Muscle layer of duodenum (tissue), 2 donors: Measurements from ENCODE around the gene METTL25.
"Not testable (repeated sequence)": the region's sequence is repeated elsewhere in the genome, so short reads cannot be mapped to it uniquely, and the experiment has no call there.

Experiments used
- H3K27ac ChIP-seq: one replicate; pipeline ENCODE4 v1.7.0; 2013; ENCODE audit warnings: mild to moderate bottlenecking, low read length
- H3K27me3 ChIP-seq: one replicate; pipeline ENCODE4 v1.7.0; 2013; ENCODE audit warnings: low read depth, mild to moderate bottlenecking, control low read depth, low read length
- H3K36me3 ChIP-seq, 2 donors: one replicate each; pipeline ENCODE4 v1.7.0; 2013; ENCODE audit warnings: low read length in 2 of 2, control low read depth in 1 of 2, mild to moderate bottlenecking in 1 of 2; ENCODE audit not compliant: insufficient read depth in 2 of 2, control insufficient read depth in 1 of 2
- H3K4me1 ChIP-seq, 2 donors: one replicate each; pipeline ENCODE4 v1.7.0; 2013; ENCODE audit warnings: low read length in 2 of 2, mild to moderate bottlenecking in 2 of 2, control low read depth in 1 of 2, moderate library complexity in 1 of 2; ENCODE audit not compliant: insufficient read depth in 2 of 2, control insufficient read depth in 1 of 2
- H3K4me3 ChIP-seq, 2 donors: one replicate each; pipeline ENCODE4 v1.7.0; 2013; ENCODE audit warnings: low read length in 2 of 2, low read depth in 1 of 2, mild to moderate bottlenecking in 1 of 2
- H3K9me3 ChIP-seq, 2 donors: one replicate each; pipeline ENCODE4 v1.7.0; 2013; ENCODE audit warnings: low read length in 2 of 2, control low read depth in 1 of 2, mild to moderate bottlenecking in 1 of 2; ENCODE audit not compliant: control insufficient read depth in 1 of 2
- donor health status: healthy.

The METTL25 gene

GRCh38 chr12:82357845-82358199 lies 507 bp upstream of the METTL25 start:
- peaks cover 8 to 53% of the 10 kb centered on the region in 2 donors for H3K4me1 ChIP-seq
- no peaks in the 10 kb centered on the region for H3K9me3 ChIP-seq
- H3K27me3 ChIP-seq, result no peaks in the 10 kb centered on the region
- peak overlapping the region; percentile 99 for H3K27ac ChIP-seq
- peaks cover 24 to 36% of the 10 kb centered on the region in 2 donors for H3K36me3 ChIP-seq
- H3K4me3 ChIP-seq, result peak overlapping the region; percentile 97 to 100

DNA sequence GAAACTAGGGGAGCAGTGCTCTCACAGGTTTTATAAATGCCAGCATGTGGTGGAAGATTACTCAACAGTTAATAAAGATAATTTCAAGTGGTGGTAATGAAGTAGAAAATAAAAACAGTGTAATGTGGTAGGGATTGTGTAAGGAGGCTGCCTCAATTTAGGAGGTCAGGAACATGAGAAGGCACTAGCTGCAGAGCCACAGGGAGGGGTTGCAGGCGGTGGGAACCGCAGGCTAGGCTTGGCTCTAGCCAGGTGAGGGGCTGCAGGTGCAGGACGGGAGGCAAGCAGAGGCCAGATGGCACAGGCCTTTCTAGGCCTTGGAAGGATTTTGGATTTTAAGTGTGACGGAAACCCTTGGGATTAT lies 768 bp downstream of the METTL25 start:
- Histone ChIP-seq H3K27me3 (no peaks in the 10 kb centered on the region), H3K27ac (peak overlapping the region; percentile 43), H3K36me3 (peaks cover 16 to 23% of the 10 kb centered on the region in 2 donors), H3K4me1 (peaks cover 8 to 50% of the 10 kb centered on the region in 2 donors), H3K4me3 (peak overlapping the region; percentile 97 to 100), H3K9me3 (no peaks in the 10 kb centered on the region)

DNA sequence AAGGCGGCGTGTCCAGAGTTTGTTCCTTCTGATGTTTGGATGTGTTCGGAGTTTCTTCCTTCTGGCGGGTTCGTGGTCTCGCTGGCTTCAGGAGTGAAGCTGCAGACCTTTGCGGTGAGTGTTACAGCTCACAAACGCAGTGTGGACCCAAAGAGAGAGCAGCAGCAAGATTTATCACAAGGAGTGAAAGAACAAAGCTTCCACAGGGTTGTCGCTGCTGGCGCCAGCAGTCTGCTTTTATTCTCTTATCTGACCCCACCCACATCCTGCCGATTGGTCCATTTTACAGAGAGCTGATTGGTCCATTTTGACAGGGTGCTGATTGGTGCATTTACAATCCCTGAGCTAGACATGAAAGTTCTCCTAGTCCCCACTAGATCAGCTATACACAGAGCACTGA lies 2.5 kb downstream of the METTL25 start:
- Histone ChIP-seq H3K4me1 (peaks cover 5 to 42% of the 10 kb centered on the region in 2 donors), H3K36me3 (peaks cover 5 to 11% of the 10 kb centered on the region in 2 donors)
- H3K9me3 ChIP-seq, H3K27me3 ChIP-seq, H3K4me3 ChIP-seq, H3K27ac ChIP-seq: not testable (repeated sequence)

DNA sequence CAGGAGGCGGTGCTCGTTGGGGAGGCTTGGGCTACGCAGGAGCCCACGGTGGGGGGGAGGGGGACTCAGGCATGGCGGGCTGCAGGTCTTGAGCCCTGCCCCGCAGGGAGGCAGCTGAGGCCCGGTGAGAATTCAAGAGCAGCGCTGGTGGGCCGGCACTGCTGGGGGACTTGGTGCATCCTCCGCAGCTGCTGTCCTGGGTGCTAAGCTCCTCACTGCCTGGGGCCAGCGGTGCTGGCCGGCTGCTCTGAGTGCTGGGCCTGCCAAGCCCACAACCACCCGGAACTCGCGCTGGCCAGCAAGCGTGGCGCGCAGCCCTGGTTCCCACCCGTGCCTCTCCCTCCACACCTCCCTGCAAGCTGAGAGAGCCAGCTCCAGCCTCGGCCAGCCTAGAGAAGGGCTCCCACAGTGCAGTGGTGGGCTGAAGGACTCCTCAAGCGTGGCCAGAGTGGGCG lies 3.2 kb downstream of the METTL25 start:
- Histone ChIP-seq H3K4me3 (no peak overlapping the region), H3K4me1 (peaks cover 0 to 36% of the 10 kb centered on the region in 2 donors), H3K36me3 (peaks cover 0 to 5% of the 10 kb centered on the region in 2 donors), H3K27ac (no peak overlapping the region), H3K9me3 (no peaks in the 10 kb centered on the region), H3K27me3 (no peaks in the 10 kb centered on the region)

- no peaks in the 10 kb centered on the region for H3K9me3 ChIP-seq
- H3K27me3 ChIP-seq, result no peaks in the 10 kb centered on the region
- no peak overlapping the region for H3K4me3 ChIP-seq
- H3K4me1 ChIP-seq, result peaks cover 0 to 22% of the 10 kb centered on the region in 2 donors
- no peaks in the 10 kb centered on the region for H3K36me3 ChIP-seq
- H3K27ac ChIP-seq, result no peak overlapping the region
These were observed 5.7 kb downstream of the METTL25 start for GRCh38 chr12:82363990-82364389.

DNA sequence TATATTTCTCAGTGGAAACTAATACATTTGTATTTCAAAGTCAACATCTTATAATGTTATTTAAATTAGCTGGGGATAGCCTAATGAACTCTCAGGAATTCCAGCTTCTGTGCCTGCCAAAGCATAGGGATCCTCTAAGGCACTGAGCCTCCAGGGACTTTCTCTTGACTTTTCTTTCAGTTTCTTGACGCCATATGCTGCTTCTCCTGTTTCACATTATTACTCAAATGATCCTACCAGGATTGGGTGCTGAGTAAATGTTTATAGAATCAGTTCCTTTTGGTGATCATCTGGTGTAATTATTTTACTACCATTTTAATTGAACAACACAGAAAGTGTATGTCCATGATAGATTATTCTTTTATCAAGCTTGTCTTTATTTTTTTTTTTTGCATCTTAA lies 7.9 kb downstream of the METTL25 start:
- Histone ChIP-seq H3K4me3 (no peak overlapping the region), H3K9me3 (no peaks in the 10 kb centered on the region), H3K27ac (no peak overlapping the region), H3K4me1 (peaks cover 0 to 5% of the 10 kb centered on the region in 2 donors), H3K27me3 (no peaks in the 10 kb centered on the region), H3K36me3 (peaks cover 0 to 5% of the 10 kb centered on the region in 2 donors)

DNA sequence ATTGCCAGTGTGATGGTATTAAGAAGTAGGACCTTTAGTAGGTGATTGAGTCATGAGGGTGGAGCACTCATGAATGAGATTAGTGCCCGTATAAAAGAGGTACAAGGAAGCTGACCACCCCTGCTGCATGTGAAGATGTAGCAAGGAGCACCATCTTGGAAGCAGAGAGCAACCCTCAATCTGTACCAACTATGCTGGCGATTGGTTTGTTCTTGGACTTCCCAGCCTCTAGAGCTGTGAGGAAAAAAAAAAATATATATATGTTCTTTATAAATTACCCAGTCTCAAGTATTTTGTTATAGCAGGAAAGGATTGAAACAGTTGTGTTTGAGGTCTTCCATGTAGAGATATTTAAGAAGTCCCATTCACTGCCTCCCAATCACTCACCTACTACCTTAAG lies 16.9 kb downstream of the METTL25 start:
- no peak overlapping the region for H3K27ac ChIP-seq
- H3K4me3 ChIP-seq, result no peak overlapping the region
- no peaks in the 10 kb centered on the region for H3K27me3 ChIP-seq
- H3K9me3 ChIP-seq, result peaks cover 0 to 8% of the 10 kb centered on the region in 2 donors
- H3K36me3 ChIP-seq, result peaks cover 0 to 15% of the 10 kb centered on the region in 2 donors
- no peaks in the 10 kb centered on the region for H3K4me1 ChIP-seq

GRCh38 chr12:82378997-82379396 lies 20.7 kb downstream of the METTL25 start:
- H3K27ac ChIP-seq, result no peak overlapping the region
- no peaks in the 10 kb centered on the region for H3K4me1 ChIP-seq
- H3K36me3 ChIP-seq, result peaks cover 0 to 2% of the 10 kb centered on the region in 2 donors
- no peaks in the 10 kb centered on the region for H3K27me3 ChIP-seq
- H3K4me3 ChIP-seq, result no peak overlapping the region
- H3K9me3 ChIP-seq, result peaks cover 0 to 3% of the 10 kb centered on the region in 2 donors

GRCh38 chr12:82383930-82384552 lies 25.7 kb downstream of the METTL25 start:
- H3K36me3 ChIP-seq, result peaks cover 0 to 8% of the 10 kb centered on the region in 2 donors
- H3K27me3 ChIP-seq, result no peaks in the 10 kb centered on the region
- H3K4me3 ChIP-seq, result no peak overlapping the region
- no peak overlapping the region for H3K27ac ChIP-seq
- no peaks in the 10 kb centered on the region for H3K4me1 ChIP-seq
- no peaks in the 10 kb centered on the region for H3K9me3 ChIP-seq

DNA sequence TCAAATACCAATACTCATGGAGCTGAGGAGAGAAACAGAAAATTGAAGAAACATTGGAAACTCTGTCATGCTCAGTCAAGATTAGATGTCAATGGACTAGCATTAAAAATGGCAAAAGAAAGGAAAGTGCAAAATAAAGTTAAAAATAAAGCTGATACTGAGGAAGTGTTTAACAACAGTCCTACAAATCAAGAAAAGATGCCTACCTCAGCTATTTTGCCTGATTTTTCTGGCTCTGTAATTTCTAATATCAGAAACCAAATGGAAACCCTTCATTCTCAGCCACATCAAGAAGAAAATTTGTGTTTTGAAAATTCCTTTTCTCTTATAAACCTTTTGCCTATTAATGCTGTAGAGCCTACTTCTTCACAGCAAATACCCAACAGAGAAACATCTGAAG lies 40.5 kb downstream of the METTL25 start:
- Histone ChIP-seq H3K36me3 (peaks cover 6 to 26% of the 10 kb centered on the region in 2 donors), H3K4me3 (no peak overlapping the region), H3K4me1 (no peaks in the 10 kb centered on the region), H3K9me3 (no peaks in the 10 kb centered on the region), H3K27me3 (no peaks in the 10 kb centered on the region), H3K27ac (no peak overlapping the region)

- H3K36me3 ChIP-seq, result peaks cover 0 to 9% of the 10 kb centered on the region in 2 donors
- no peak overlapping the region for H3K27ac ChIP-seq
- no peaks in the 10 kb centered on the region for H3K9me3 ChIP-seq
- H3K4me1 ChIP-seq, result no peaks in the 10 kb centered on the region
- H3K27me3 ChIP-seq, result no peaks in the 10 kb centered on the region
- no peak overlapping the region for H3K4me3 ChIP-seq
These were observed 42.5 kb downstream of the METTL25 start for GRCh38 chr12:82400819-82401218.

DNA sequence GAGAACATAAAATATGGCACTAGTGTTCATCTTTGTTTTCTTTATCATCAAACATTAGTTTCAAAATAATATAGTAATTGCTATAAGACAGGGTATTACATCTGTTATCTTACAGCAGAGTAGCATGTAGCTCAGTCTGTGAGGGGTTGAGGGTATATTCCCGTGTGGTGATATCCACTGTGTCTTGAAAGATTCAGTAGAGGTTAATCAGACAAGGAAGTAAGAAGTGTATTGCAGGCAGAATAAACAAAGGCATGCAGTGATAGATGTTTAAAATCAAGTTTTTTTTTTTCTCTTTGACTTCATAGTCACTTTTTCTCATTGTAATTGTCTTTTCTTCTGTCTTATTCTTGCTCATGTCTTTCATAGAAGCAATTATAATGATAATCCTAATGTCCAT lies 48.3 kb downstream of the METTL25 start:
- Histone ChIP-seq H3K4me1 (no peaks in the 10 kb centered on the region), H3K36me3 (peaks cover 0 to 9% of the 10 kb centered on the region in 2 donors), H3K9me3 (no peaks in the 10 kb centered on the region), H3K27ac (no peak overlapping the region), H3K4me3 (no peak overlapping the region), H3K27me3 (no peaks in the 10 kb centered on the region)
